Endothelial cell (in vitro differentiated cells): ENCODE results near the gene IL31RA. TPM values are rescaled to one million over a fixed set of nuclear protein-coding genes. Genes with fewer than 3 reads are reported as not detected.

Source experiments
- DNase-seq: peaks from one replicate; pipeline ENCODE4 v3.0.0; 2021; ENCODE audit warnings: low spot score
- H3K27ac Mint-ChIP-seq: one replicate; pipeline ENCODE4 v1.8.0; 2021; ENCODE audit warnings: mixed read lengths, inconsistent platforms; ENCODE audit not compliant: unreplicated experiment
- H3K27me3 Mint-ChIP-seq: one replicate; pipeline ENCODE4 v1.8.0; 2021; ENCODE audit warnings: mild to moderate bottlenecking, moderate library complexity, mixed read lengths, inconsistent platforms; ENCODE audit not compliant: unreplicated experiment
- H3K36me3 Mint-ChIP-seq: one replicate; pipeline ENCODE4 v1.8.0; 2021; ENCODE audit warnings: mild to moderate bottlenecking, low read depth, mixed read lengths, inconsistent platforms; ENCODE audit not compliant: unreplicated experiment
- H3K4me1 Mint-ChIP-seq: one replicate; pipeline ENCODE4 v1.8.0; 2021; ENCODE audit warnings: mild to moderate bottlenecking, mixed read lengths, inconsistent platforms; ENCODE audit not compliant: unreplicated experiment
- H3K4me3 Mint-ChIP-seq: one replicate; pipeline ENCODE4 v1.8.0; 2021; ENCODE audit warnings: mild to moderate bottlenecking, mixed read lengths, inconsistent platforms; ENCODE audit not compliant: unreplicated experiment
- H3K9me3 Mint-ChIP-seq: one replicate; pipeline ENCODE4 v1.8.0; 2021; ENCODE audit warnings: mixed read lengths, inconsistent platforms; ENCODE audit not compliant: unreplicated experiment
- CTCF ChIP-seq: fragments of 200-600 bp; sonication (generic); IDR thresholded peaks from one replicate; pipeline ENCODE4 v1.5.0; 2021; ENCODE audit warnings: antibody characterized with exemption; ENCODE audit not compliant: unreplicated experiment
- total RNA-seq: library from RNA; stranded (reverse); fragmentation: NEBNext Ultra II Directional; extraction: Animal tissue kit (Norgen Biotek cat#: 25700); gene quantifications from one replicate; pipeline ENCODE4 v1.2.1, GENCODE V29; 2021; ENCODE audit not compliant: unreplicated experiment

IL31RA gene
- total RNA-seq, 1 donor from 2014 or later = 0.82 TPM

- H3K36me3 Mint-ChIP-seq = no peaks in the 10 kb centered on the region
- H3K27me3 Mint-ChIP-seq = peaks cover 1% of the 10 kb centered on the region
- H3K27ac Mint-ChIP-seq = no peak overlapping the region
- no peaks in the 10 kb centered on the region for H3K9me3 Mint-ChIP-seq
- no peaks in the 10 kb centered on the region for H3K4me1 Mint-ChIP-seq
- no peak overlapping the region for H3K4me3 Mint-ChIP-seq
- no peak for DNase-seq
- TF ChIP-seq CTCF = no peak
Measured at GRCh38 chr5:55897206-55897894, 46.2 kb downstream of the IL31RA start.

- no peak overlapping the region for H3K4me3 Mint-ChIP-seq
- no peaks in the 10 kb centered on the region for H3K4me1 Mint-ChIP-seq
- H3K9me3 Mint-ChIP-seq = no peaks in the 10 kb centered on the region
- no peaks in the 10 kb centered on the region for H3K27me3 Mint-ChIP-seq
- H3K27ac Mint-ChIP-seq = no peak overlapping the region
- H3K36me3 Mint-ChIP-seq = no peaks in the 10 kb centered on the region
- no peak for TF ChIP-seq CTCF
- DNase-seq = no peak
Measured at GRCh38 chr5:55897905-55898304, 46.7 kb downstream of the IL31RA start.

GRCh38 chr5:55899344-55899743 is 48.2 kb downstream of the IL31RA start:
- Mint-ChIP-seq H3K27me3 (no peaks in the 10 kb centered on the region), H3K27ac (no peak overlapping the region), H3K4me1 (no peaks in the 10 kb centered on the region), H3K9me3 (no peaks in the 10 kb centered on the region), H3K36me3 (no peaks in the 10 kb centered on the region), H3K4me3 (no peak overlapping the region)
- TF ChIP-seq CTCF = no peak
- DNase-seq = no peak

GRCh38 chr5:55900068-55900467 is 48.9 kb downstream of the IL31RA start:
- H3K36me3 Mint-ChIP-seq = no peaks in the 10 kb centered on the region
- no peaks in the 10 kb centered on the region for H3K27me3 Mint-ChIP-seq
- TF ChIP-seq CTCF = no peak
- H3K4me3 Mint-ChIP-seq = no peak overlapping the region
- no peaks in the 10 kb centered on the region for H3K4me1 Mint-ChIP-seq
- no peak overlapping the region for H3K27ac Mint-ChIP-seq
- H3K9me3 Mint-ChIP-seq = no peaks in the 10 kb centered on the region
- no peak for DNase-seq

GRCh38 chr5:55900776-55901175 is 49.6 kb downstream of the IL31RA start:
- H3K36me3 Mint-ChIP-seq = no peaks in the 10 kb centered on the region
- H3K4me1 Mint-ChIP-seq = no peaks in the 10 kb centered on the region
- TF ChIP-seq CTCF = no peak
- no peak overlapping the region for H3K27ac Mint-ChIP-seq
- no peak overlapping the region for H3K4me3 Mint-ChIP-seq
- DNase-seq = no peak
- H3K27me3 Mint-ChIP-seq = no peaks in the 10 kb centered on the region
- H3K9me3 Mint-ChIP-seq = no peaks in the 10 kb centered on the region
